Activated B cell treated with CpG ODN at 0.5 μM for 24 hours (primary cell): Measurements from ENCODE around the gene GABRG3. TPM values are rescaled to one million over a fixed set of nuclear protein-coding genes. Genes with fewer than 3 reads are reported as not detected.

Experiments used
- ATAC-seq: fragments of 200-7000 bp; cut with Tn5 transposase; one replicate; pipeline ENCODE4 v1.10.0; 2021; ENCODE audit warnings: low read depth, mild to moderate bottlenecking, moderate library complexity
- CTCF ChIA-PET: fragments of 350-600 bp; sonication (Branson Sonifier 250); formaldehyde crosslinking; loops from one replicate; lab custom pipeline; 2021; ENCODE audit warnings: antibody characterized with exemption; lab: Charles Lee
- POLR2A ChIA-PET: fragments of 350-600 bp; sonication (Branson Sonifier 250); formaldehyde crosslinking; loops from one replicate; lab custom pipeline; 2021; ENCODE audit warnings: antibody characterized with exemption; lab: Charles Lee
- DNase-seq: peaks from one replicate; pipeline ENCODE4 v3.0.0; 2022
- H3K27ac Mint-ChIP-seq: one replicate; pipeline ENCODE4 v1.8.0; 2020; ENCODE audit warnings: mixed read lengths
- H3K27me3 Mint-ChIP-seq: one replicate; pipeline ENCODE4 v1.8.0; 2021; ENCODE audit warnings: mixed read lengths
- H3K36me3 Mint-ChIP-seq: one replicate; pipeline ENCODE4 v1.8.0; 2021; ENCODE audit warnings: low read depth, mixed read lengths
- H3K4me1 Mint-ChIP-seq: one replicate; pipeline ENCODE4 v1.8.0; 2021; ENCODE audit warnings: mixed read lengths
- H3K4me3 Mint-ChIP-seq: one replicate; pipeline ENCODE4 v1.8.0; 2020; ENCODE audit warnings: mild to moderate bottlenecking, mixed read lengths
- H3K9me3 Mint-ChIP-seq: one replicate; pipeline ENCODE4 v1.8.0; 2020; ENCODE audit warnings: mixed read lengths
- CTCF ChIP-seq: fragments of 200-600 bp; IDR thresholded peaks from one replicate; pipeline ENCODE4 v1.8.0; 2022; ENCODE audit warnings: antibody characterized with exemption, mild to moderate bottlenecking
- intact Hi-C: fragments of 100-400 bp; cut with micrococcal nuclease; formaldehyde crosslinking; loops from one replicate; pipeline ENCODE4 v1.15.1; 2024
- total RNA-seq: library from RNA; stranded (reverse); gene quantifications from 2 replicates; pipeline ENCODE4 v1.2.3, GENCODE V29; 2022

GABRG3 gene
- total RNA-seq, 1 donor from 2014 or later = not detected

GRCh38 chr15:27527490-27528067 is 556.6 kb downstream of the GABRG3 start:
- DNase-seq (no peak), ATAC-seq (no peak)
- no peaks in the 10 kb centered on the region for H3K36me3 Mint-ChIP-seq
- ChIA-PET CTCF (no interaction called here), POLR2A (no interaction called here)
- no peaks in the 10 kb centered on the region for H3K4me1 Mint-ChIP-seq
- H3K4me3 Mint-ChIP-seq = no peak overlapping the region
- peaks cover 15% of the 10 kb centered on the region for H3K9me3 Mint-ChIP-seq
- no peak overlapping the region for H3K27ac Mint-ChIP-seq
- intact Hi-C loops = no loop called here
- H3K27me3 Mint-ChIP-seq = no peaks in the 10 kb centered on the region
- no peak for TF ChIP-seq CTCF

DNA sequence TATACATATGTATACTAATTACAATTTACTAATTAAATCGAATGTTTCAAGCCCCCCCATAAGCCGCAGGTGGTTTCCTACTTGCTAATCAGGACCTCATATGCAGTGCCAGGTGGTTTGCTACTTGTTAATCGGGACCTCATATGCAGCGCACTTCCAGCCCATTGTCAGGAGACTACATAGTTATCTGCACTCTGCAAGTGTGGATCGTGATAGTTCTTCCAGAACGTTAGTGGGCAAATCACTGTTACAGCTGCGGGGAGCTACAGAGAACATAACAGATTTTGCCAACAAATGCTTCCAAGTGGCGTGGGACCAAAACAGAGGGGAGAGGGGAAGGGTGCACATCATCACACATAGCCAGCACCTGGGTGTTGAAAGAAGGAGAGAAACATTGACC is 558.4 kb downstream of the GABRG3 start:
- no peaks in the 10 kb centered on the region for H3K27me3 Mint-ChIP-seq
- H3K36me3 Mint-ChIP-seq = no peaks in the 10 kb centered on the region
- DNase-seq = no peak
- ChIA-PET CTCF (no interaction called here), POLR2A (no interaction called here)
- H3K9me3 Mint-ChIP-seq = peaks cover 8% of the 10 kb centered on the region
- H3K27ac Mint-ChIP-seq = no peak overlapping the region
- intact Hi-C loops = no loop called here
- no peak for TF ChIP-seq CTCF
- ATAC-seq = no peak
- no peaks in the 10 kb centered on the region for H3K4me1 Mint-ChIP-seq
- no peak overlapping the region for H3K4me3 Mint-ChIP-seq

GRCh38 chr15:27530994-27531393 is 560.0 kb downstream of the GABRG3 start:
- no peak overlapping the region for H3K4me3 Mint-ChIP-seq

DNA sequence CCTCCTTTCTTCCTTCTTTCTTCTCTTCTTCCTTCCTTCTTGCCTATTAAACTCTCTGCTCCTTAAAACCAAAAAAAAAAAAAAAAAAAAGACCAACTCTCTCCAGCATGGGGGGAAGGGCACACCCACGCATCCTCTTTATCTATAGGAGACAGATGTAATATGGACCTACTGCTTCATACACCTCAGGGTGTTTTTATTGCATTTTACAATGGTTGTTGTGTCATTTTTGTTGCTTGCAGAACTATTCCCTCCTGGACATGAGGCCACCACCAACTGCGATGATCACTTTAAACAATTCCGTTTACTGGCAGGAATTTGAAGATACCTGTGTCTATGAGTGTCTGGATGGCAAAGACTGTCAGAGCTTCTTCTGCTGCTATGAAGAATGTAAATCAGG is 561.4 kb downstream of the GABRG3 start:
- Mint-ChIP-seq H3K9me3 (peaks cover 3% of the 10 kb centered on the region), H3K4me3 (no peak overlapping the region), H3K4me1 (no peaks in the 10 kb centered on the region), H3K27ac (no peak overlapping the region), H3K36me3 (no peaks in the 10 kb centered on the region), H3K27me3 (no peaks in the 10 kb centered on the region)
- DNase-seq (no peak), ATAC-seq (no peak)
- intact Hi-C loops = no loop called here
- CTCF ChIA-PET = no interaction called here
- no peak for TF ChIP-seq CTCF
- POLR2A ChIA-PET = no interaction called here

More at GRCh38 chr15:27530994-27531393, 560.0 kb downstream of the GABRG3 start:
- H3K36me3 Mint-ChIP-seq = no peaks in the 10 kb centered on the region
- POLR2A ChIA-PET = no interaction called here
- no peak for ATAC-seq
- no peak for TF ChIP-seq CTCF
- CTCF ChIA-PET = no interaction called here
- no peak overlapping the region for H3K27ac Mint-ChIP-seq
- DNase-seq = no peak
- H3K9me3 Mint-ChIP-seq = peaks cover 8% of the 10 kb centered on the region
- H3K4me1 Mint-ChIP-seq = no peaks in the 10 kb centered on the region
- intact Hi-C loops = no loop called here
- H3K27me3 Mint-ChIP-seq = no peaks in the 10 kb centered on the region

DNA sequence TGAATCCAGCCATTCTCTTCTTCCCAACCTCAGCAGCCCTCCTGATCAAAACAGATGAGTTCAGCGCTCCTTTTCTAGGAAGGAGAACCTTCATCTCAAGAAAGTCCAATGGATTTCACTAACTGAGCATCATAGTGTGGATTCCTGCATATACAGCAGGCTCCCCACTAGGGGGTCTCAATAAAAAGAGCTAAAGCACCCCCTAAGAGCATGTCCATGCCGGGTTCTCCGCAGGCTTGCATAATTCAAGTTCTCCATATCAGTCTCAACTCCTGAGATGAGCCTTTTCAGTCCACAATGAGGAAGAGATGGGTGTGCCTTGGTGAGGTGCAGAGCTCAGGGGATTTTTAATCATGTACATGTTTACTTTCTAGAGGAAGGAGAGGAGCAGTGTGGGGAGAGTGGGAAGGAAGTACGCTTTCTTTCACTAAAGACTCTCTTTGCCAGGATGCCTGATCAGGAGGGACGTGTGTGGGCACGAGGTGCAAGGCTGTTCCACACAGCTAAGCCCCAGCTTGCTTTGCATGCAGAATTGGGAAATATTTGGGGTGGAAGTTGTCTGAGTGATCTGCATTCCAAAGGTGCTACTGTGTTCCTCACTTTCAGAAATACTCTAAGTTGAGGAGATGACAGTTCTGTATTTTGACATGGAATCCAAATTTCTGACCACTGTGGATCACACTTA is 564.6 kb downstream of the GABRG3 start:
- DNase-seq = no peak
- POLR2A ChIA-PET = no interaction called here
- CTCF ChIA-PET = no interaction called here
- Mint-ChIP-seq H3K9me3 (peaks cover 5% of the 10 kb centered on the region), H3K36me3 (no peaks in the 10 kb centered on the region), H3K4me1 (no peaks in the 10 kb centered on the region), H3K27me3 (no peaks in the 10 kb centered on the region), H3K4me3 (no peak overlapping the region), H3K27ac (no peak overlapping the region)
- no peak for ATAC-seq
- no peak for TF ChIP-seq CTCF
- intact Hi-C loops = no loop called here
